ENCODE results near the gene DNAJC18.
A peak's percentile ranks its signal among the peaks of the same experiment; 100 is the strongest.
"Not testable (repeated sequence)": the region's sequence is repeated elsewhere in the genome, so short reads cannot be mapped to it uniquely, and the experiment has no call there.

DNAJC18 gene

DNA sequence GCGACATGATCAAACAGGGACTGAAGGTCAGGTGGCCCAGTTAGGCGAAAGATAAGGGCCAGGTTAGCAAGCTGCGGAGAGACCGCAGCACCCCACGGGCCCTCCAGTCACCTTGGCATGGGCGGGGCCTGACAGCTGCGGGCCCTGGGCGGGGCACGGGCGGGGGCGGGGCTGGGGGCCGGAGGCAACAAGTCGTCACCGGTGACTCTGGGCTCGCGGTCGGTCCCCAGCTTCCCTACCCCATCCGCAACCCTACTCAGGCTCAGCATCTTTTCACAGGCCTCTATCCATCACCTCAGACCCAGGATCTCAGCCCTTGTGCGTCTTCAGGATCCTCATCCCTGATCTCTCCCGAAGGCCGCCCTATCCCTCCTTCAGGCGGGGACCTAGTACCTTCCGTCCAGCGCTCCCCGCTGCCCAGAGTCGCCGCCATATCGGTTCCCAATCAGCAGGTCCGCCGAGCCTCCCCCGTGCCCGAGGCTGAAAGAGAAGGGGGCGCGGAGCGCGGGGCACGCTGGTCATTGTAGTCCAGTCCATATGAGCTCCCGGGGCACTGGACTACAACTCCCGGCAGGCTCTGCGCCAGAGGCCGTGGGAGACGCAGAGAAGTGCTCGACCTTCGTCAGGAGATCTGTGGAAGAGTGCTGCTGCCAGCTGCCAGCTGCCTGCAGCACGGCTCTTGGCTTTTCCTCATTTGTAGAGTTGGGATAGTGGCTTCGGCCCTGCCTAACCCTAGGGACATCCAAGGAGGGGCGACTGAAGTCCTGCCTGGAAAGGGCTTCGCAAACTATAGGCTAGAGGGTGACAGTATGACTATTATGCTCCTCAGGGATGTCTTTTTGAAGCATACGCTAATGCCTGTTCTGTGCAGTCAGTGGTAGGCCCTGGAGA lies at the start of gene DNAJC18:
DNAJC18 (minus strand) TSS at position 513 of the 891 bp plus-strand sequence; CDS start at position 433, 80 bp downstream.
- peak; percentile 88 to 92 (median 92) for DNase-seq

DNA sequence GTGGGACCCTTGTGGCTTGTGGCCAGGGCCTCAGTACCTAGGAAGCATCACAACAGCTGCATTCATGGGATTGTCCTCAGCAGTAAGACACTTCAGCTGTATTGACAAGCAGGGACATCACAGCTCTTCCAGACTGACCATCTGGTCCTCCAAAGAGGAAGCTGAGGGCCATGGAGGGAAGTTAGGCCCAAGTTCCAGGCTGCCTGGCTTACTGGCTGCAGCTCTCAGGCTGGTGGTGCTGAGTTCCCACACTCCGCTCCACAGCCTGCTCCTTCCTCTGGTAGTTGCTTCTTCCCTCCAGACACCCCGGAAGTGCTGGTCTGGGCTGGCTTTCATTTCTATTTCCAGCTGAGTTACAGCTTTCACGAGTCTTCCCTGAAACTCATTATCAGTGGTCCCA lies 48.9 kb upstream of the DNAJC18 start:
- DNase-seq = no peak

DNA sequence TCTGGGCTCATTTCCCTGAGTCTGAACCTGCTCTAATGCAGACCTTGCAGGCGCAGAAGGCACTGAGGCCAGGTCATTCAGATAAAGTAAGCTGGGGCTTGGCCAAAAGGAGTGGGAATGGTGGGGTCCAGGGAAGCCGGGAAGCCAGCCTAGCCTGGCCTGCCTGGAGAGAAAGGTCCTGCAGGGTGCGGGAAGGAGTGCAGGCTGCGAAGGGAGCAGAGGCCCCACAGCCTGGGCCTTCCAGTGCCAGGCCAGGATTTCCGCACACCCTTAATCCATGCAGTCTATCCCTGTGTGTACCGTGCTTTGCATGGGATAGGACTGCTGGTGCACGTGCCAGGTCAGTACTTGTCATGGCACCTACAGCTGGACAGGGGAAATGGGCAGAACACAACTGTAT lies 46.9 kb upstream of the DNAJC18 start:
- no peak for DNase-seq

- not testable (repeated sequence) for DNase-seq
These were observed 43.5 kb upstream of the DNAJC18 start for GRCh38 chr5:139482890-139483208.

- DNase-seq = peak in 2 of 3 experiments; percentile 9 to 97
These were observed 42.9 kb upstream of the DNAJC18 start, which contains the start of gene STING1 for GRCh38 chr5:139482050-139482889. Gene STING1 (minus strand): TSS chr5:139482758. CDS start chr5:139481704, 1,054 bp downstream.

DNA sequence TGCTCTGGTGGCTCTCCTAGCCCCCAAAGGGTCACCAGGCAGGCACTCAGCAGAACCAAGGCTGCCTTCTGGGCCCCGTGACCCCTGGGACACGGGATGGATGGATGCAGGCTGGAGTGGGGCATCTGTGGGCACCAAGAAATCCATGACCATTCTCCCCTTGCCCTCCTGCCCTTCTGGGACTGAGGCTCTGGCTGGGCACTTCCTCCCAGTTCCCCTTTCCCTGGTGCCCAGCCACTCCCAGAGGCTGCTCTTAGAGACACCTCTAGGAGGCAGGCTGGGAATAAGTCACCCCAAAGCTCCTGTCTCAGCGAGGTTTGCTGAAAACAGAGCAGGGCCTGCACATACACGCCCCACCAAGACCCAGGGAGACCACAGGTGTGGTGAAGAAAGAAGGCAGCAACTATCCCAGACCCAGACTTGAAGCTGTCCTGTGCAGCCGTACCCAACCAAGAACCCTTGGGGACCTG lies 42.3 kb upstream of the DNAJC18 start:
- DNase-seq = no peak

DNA sequence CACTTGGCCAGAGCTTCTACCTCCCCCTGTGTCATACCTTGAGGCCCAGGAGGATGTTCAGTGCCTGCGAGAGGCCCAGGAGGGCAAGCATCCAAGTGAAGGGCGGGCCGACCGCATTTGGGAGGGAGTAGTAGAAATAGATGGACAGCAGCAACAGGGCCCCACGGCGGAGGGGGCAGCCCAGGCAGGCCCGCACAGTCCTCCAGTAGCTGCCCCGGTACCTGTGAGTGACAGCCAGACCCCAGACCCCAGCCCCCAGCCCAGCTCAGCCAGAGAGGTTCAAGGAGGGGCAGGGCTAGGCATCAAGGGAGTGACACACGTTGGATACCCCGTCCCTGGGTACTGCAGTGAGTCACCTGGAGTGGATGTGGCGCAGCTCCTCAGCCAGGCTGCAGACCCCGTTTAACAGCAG lies 41.8 kb upstream of the DNAJC18 start:
- no peak for DNase-seq

GRCh38 chr5:139479729-139480128 lies 40.4 kb upstream of the DNAJC18 start:
- not testable (repeated sequence) for DNase-seq

DNA sequence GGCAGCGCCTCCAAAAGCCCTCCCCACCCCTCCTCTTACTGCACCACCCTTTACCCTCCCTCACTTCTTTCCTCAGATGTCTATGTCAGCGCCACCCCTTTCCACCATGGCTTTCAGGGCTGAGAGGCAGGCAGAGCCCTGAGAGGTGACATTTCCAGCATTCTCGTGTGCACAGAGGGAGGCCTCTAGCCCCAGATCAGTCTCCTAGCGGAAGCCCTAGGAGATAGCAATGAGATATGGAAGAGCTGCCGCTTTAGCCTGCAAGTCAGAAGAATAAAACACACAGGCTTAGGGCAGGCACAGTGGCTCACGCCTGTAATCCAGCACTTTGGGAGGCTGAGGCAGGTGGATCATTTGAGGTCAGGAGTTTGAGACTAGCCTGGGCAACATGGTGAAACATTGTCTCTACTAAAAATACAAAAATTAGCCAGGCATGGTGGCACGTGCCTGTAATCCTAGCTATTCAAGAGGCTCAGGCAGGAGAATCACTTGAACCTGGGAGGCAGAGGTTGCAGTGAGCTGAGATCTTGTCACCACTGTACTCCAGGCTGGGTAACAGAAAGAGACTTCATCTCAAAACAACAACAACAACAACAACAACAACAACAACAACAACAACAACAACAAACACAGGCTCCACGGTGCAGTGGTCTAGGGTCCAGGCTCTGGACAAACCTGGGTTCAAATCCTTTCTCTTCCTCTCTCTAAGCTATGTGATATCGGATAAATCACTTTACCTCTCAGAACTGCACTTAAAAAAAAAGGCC lies 39.5 kb upstream of the DNAJC18 start:
- DNase-seq = peak in 1 of 3 experiments; percentile 5

DNA sequence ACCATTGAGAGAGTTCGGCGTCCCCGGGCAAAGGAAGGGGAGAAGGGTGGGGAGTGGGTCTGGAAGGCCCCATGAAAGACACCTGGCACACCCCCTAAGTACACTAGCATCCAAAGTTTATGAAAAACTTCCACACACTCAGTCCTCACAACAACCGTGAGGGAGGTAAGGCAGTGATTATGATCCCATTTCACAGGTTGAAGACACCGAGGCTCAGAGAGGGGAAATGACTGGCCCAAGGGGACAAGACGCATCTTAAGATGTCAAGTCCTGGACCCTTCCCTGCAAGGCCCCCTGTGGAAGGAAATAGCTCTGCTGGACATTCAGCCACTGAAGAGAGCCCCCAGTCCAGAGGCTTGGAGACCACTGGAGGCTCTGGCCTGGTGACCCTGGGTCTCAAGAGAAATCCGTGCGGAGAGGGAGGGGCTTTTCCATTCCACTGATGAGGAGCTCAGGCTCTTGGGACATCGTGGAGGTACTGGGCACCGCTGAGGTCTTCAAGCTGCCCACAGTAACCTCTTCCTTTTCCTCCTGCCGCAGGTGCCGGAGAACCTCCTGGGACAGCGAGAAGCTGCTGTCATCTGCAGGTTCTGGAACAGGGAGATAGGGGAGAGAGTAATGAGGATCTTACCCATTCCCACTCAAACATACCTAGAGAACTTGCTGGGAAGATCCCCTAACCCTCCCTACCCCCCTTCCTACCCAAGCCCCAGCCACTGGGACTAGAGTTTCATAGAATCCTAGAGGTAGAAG lies 36.7 kb upstream of the DNAJC18 start:
- DNase-seq = no peak

DNA sequence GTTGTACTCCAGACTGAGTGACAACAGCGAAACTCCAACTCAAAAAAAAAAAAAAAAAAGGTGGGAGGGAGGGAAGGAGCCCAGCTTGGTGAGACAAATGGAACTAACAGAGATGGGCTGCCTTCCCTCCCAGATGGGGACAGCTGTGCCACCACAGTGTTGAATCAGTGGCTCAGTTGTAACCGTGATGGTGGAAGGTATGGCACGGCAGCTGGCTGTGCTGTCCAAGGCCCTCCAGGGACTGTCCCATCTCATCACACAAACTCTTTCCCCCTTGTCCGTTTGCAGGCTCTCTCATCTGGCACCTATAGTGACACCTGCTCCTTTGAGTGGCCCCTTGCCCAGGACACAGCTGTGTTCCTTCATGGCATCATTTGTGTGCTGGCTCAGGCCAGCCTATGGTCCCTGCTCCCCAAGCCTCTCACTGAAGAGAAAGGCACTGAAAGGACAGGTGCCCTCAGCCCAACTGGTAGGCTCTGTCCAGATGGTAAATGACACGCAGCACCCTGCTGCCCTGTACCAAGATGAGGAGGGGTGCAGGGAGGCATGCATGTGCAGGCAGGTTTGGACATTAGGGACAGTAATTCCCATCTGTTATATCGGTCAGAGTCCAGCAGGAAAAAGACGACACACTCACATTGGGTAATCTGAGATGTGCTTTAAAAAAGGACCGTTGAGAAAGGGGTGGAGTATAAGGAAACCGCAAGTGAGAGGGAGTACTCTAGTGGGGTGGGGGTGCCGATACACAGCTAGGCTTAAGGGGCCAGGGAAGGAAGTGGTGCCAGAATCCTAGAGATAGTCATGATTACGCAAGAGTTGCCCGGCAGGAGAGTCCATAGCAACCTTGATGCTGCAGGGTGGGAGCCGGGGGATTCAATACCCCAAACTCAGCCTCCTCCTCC lies 35.8 kb upstream of the DNAJC18 start:
- peak in 1 of 3 experiments; percentile 76 for DNase-seq

DNA sequence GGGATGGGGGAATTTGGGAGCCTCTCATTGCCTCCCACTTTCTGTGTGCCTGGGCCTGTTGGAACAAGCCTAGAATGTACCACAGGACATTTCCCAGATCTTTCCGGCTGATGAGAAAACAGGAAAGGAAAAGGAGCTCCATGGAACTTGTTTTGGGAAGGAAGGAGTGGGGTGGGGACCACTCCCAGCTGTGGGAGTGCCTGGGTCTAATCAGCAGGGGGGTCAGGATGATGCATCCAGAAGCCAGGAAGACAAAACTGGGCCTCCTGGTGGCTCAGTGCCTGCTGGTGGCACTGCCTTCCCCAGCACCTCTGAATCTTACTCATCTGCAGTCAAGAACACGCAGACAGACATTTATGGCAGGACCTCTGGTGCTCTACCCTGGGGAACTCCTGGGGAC lies 34.2 kb upstream of the DNAJC18 start:
- no peak for DNase-seq

GRCh38 chr5:139473105-139473504 lies 33.8 kb upstream of the DNAJC18 start:
- DNase-seq = no peak

DNA sequence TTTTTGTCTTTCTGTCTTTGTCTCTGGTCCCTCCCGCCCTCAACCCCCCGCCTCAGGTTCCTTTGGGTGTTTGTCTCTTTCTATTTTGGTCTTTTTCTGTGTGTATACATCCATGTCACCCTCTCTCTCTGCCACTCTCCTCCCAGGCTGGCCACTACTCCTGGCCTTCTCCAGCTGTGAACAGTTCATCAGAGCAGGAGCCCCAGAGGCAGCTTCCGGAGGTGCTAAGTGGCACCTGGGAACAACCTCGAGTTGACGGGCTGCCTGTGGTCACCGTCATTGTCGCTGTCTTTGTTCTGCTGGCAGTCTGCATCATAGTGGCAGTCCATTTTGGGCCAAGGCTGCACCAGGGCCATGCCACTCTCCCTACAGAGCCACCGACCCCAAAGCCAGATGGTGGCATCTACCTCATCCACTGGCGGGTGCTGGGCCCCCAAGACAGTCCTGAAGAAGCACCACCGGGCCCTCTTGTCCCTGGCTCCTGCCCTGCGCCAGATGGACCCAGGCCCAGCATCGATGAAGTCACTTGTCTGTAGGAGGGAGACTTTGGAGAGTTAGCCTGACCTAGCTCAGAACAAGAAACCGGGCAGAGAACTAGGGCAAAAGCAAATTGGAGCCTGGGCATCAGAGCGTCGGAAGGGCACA lies 33.2 kb upstream of the DNAJC18 start:
- DNase-seq = no peak

- DNase-seq = no peak
These were observed 31.5 kb upstream of the DNAJC18 start, which contains the start of gene SMIM33 for GRCh38 chr5:139470821-139471300. Gene SMIM33 (plus strand): TSS chr5:139471004. CDS start chr5:139471122, 118 bp downstream.

GRCh38 chr5:139468421-139468931 lies 29.2 kb upstream of the DNAJC18 start:
- DNase-seq = no peak

GRCh38 chr5:139462586-139463276 lies 23.4 kb upstream of the DNAJC18 start, which contains the start of gene ECSCR:
Gene ECSCR (minus strand): TSS chr5:139462743. CDS start chr5:139462670, 73 bp downstream.
- no peak for DNase-seq

DNA sequence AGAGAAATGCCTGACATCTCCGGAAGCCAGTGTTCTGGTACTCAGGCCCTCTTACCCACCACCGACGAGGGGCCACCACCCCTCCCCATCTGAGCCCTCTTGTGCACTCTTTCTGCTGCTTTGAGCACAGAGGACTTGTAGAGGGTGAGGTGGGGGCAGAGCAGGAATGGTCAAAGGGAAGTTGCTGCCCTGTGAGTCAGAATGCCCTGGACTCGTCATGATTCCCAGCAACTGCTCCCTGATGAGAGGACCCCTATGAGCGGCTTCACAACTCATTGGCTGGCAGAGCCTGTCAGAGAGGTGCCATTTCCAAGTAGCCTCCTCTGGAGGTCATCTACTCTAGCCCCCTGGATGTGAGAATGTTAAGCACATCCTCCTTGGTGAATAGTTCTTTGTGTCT lies 22.4 kb upstream of the DNAJC18 start:
- DNase-seq = no peak

- DNase-seq = no peak
These were observed 21.9 kb upstream of the DNAJC18 start for GRCh38 chr5:139461176-139461575.
